HAP-1 (cell line): ENCODE results near the gene ZNF506.
"Not testable (repeated sequence)": the region's sequence is repeated elsewhere in the genome, so short reads cannot be mapped to it uniquely, and the experiment has no call there.

Source experiments
- DNase-seq, 2 experiments: peaks; one replicate each; pipeline ENCODE4 v3.0.0-alpha.2; 2016 to 2020; ENCODE audit warnings: low spot score in 2 of 2
- H3K27me3 ChIP-seq: fragments of 250-450 bp; sonication (Bioruptor Pico); 2 replicates; pipeline ENCODE4 v1.5.1; 2020; ENCODE audit warnings: low read depth, mild to moderate bottlenecking, moderate library complexity
- H3K36me3 ChIP-seq: fragments of 250-450 bp; sonication (Bioruptor Pico); replicated peaks from 2 replicates; pipeline ENCODE4 v1.5.1; 2020; ENCODE audit warnings: mild to moderate bottlenecking
- H3K4me1 ChIP-seq: fragments of 250-450 bp; sonication (Bioruptor Pico); 2 replicates; pipeline ENCODE4 v1.5.1; 2020; ENCODE audit warnings: mild to moderate bottlenecking
- H3K4me3 ChIP-seq: fragments of 250-450 bp; sonication (Bioruptor Pico); 2 replicates; pipeline ENCODE4 v1.5.1; 2020; ENCODE audit warnings: mild to moderate bottlenecking, moderate library complexity
- H3K9me3 ChIP-seq: fragments of 250-450 bp; sonication (Bioruptor Pico); 2 replicates; pipeline ENCODE4 v1.5.1; 2020; ENCODE audit warnings: mild to moderate bottlenecking, moderate library complexity
- in situ Hi-C: fragments of 300-500 bp; cut with MboI; formaldehyde crosslinking; loops from 3 replicates; pipeline ENCODE4 v1.14.3; 2020; ENCODE audit warnings: low sequenced_read_pairs, inconsistent platforms, mixed read lengths

Gene ZNF506

DNA sequence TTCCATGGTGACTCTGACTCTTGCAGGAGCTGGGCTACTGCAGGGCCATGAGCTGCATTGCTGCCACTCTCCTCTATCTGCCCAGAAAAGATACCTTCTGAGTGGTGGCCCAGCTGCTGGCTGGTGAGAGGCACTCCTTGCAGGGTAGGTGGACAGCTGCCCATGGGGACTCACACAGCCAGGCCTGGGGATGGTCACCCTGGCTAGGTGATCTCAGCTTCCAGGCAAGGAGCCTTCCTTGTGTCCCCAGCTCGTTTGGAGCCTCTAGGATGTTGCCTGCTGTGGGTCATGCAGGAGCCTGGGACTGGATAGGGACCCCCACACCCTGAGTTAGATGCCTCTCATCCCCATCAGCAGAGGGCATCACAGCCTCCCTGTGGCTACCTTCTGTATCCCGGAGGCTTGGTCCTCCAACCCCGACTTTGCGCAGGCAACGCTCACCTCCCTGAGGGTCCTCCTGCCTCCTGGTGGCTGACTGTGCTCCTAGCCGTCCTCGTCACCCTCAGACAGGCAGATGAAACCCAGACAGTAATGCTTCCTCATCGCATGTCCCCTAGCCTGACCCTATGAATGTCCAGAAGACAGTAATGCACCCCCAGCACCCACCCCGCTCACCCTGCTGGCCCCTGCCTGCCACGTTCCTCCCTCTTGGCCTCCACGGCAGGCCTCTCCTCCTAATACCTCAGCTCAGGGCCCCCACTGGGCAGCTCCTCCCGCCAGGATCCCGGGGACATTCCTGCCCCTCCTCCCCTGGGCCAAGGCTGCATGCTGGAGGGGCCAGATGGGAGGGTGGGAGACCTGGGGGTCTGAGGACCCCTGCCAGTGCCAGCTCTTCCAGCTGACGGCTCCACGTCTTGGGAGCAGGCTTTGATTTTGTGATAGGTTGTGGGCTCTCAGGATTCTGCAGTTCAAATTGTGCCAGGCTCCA is 75.0 kb downstream of the ZNF506 start:
- H3K9me3 ChIP-seq: peaks cover 3% of the 10 kb centered on the region; the same call in 1 of the 2 replicates
- no peak overlapping the region for H3K4me3 ChIP-seq
- in situ Hi-C loops: no loop called here
- no peak for DNase-seq
- no peaks in the 10 kb centered on the region for H3K36me3 ChIP-seq
- H3K27me3 ChIP-seq: no peaks in the 10 kb centered on the region
- no peaks in the 10 kb centered on the region for H3K4me1 ChIP-seq

DNA sequence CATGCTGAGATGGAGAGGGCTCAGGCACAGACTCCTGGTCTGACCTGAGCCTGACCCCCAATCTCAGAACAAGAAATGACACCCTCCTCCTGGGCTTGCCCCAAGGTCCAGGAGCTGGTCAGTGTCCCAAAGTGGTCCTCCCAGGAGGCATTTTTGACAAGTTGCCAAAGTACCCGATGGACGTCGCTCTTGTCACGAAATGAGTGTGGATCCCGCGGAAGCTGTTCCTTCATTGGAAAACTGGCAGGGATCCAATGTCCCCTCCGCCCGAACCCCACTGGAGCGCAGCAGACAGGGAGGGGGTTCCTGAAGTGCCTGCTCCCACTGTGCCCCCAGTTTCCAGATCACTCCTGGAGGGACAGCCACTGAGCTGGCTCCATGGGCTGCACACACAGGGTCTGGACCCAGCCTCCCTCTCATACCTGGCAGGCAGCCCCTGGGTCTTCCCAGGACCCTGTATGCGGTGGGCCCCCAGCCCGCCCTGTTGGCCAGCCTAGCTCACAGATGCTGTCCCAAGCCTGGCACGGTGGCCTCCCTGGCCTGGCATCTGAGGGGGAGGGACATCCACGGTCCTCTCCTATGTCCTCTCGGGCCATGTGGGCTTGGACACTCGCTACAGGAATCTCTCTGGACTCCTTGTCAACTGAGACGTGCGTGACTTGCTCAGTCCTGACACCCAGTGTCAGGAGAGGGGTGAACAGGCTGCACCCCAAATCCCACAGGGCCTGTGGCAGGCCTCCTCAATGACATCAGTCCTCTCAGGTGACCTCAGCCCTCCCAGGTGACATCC is 75.9 kb downstream of the ZNF506 start:
- Histone ChIP-seq H3K27me3 (no peaks in the 10 kb centered on the region), H3K9me3 (peaks cover 3% of the 10 kb centered on the region; the same call in 1 of the 2 replicates), H3K36me3 (no peaks in the 10 kb centered on the region), H3K4me1 (no peaks in the 10 kb centered on the region), H3K4me3 (no peak overlapping the region)
- DNase-seq: no peak
- in situ Hi-C loops: no loop called here

DNA sequence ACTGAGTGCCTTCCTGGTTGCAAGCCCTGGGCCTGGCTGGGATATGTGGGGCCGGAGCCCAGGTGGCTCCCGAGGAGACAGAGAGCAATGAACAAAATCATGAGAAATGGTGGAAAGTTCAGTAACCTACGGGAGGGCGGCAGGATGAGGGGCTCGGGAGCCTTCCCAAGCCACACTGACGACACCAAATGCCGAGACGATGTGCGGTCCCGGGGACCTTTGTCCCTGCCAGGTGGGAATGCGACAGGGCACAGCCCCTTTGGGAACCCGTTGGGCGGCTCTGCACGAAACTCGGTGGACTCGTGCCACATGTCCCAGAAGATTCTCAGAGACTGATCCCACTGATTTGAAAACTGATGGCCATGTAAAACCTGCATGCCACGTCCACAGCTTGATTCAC is 76.9 kb downstream of the ZNF506 start:
- H3K27me3 ChIP-seq: no peaks in the 10 kb centered on the region
- in situ Hi-C loops: no loop called here
- H3K4me3 ChIP-seq: no peak overlapping the region
- no peak for DNase-seq
- H3K36me3 ChIP-seq: no peaks in the 10 kb centered on the region
- H3K4me1 ChIP-seq: no peaks in the 10 kb centered on the region
- H3K9me3 ChIP-seq: peaks cover 3% of the 10 kb centered on the region; the same call in 1 of the 2 replicates

GRCh38 chr19:19743921-19744320 is 77.6 kb downstream of the ZNF506 start:
- in situ Hi-C loops: not testable (repeated sequence)

GRCh38 chr19:19743176-19743575 is 78.4 kb downstream of the ZNF506 start:
- Histone ChIP-seq H3K9me3 (peaks cover 3% of the 10 kb centered on the region; the same call in 1 of the 2 replicates), H3K4me3 (no peak overlapping the region), H3K4me1 (no peaks in the 10 kb centered on the region), H3K27me3 (no peaks in the 10 kb centered on the region), H3K36me3 (no peaks in the 10 kb centered on the region)
- no peak for DNase-seq
- in situ Hi-C loops: no loop called here

More at GRCh38 chr19:19743921-19744320, 77.6 kb downstream of the ZNF506 start:
- not testable (repeated sequence) for H3K36me3 ChIP-seq, H3K4me3 ChIP-seq, H3K9me3 ChIP-seq, H3K27me3 ChIP-seq, H3K4me1 ChIP-seq, DNase-seq

GRCh38 chr19:19742773-19743172 is 78.8 kb downstream of the ZNF506 start:
- Histone ChIP-seq H3K4me3 (no peak overlapping the region), H3K27me3 (no peaks in the 10 kb centered on the region), H3K4me1 (no peaks in the 10 kb centered on the region), H3K36me3 (no peaks in the 10 kb centered on the region), H3K9me3 (peaks cover 3% of the 10 kb centered on the region; the same call in 1 of the 2 replicates)
- DNase-seq: no peak
- in situ Hi-C loops: no loop called here
